HS-5 (cell line): Measurements from ENCODE around the gene GEN1.
"Not testable (repeated sequence)": the region's sequence is repeated elsewhere in the genome, so short reads cannot be mapped to it uniquely, and the experiment has no call there.

Experiments
- DNase-seq: peaks from one replicate; pipeline ENCODE4 v3.0.0-alpha.2; 2012; ENCODE audit warnings: low read depth

GEN1 gene

GRCh38 chr2:17823646-17824045 lies 69.7 kb downstream of the GEN1 start:
- not testable (repeated sequence) for DNase-seq

- DNase-seq: no peak
These were observed 73.4 kb downstream of the GEN1 start for GRCh38 chr2:17827316-17827715.

GRCh38 chr2:17827785-17828184 lies 73.8 kb downstream of the GEN1 start:
- DNase-seq: no peak

- peak; percentile 8 for DNase-seq
These were observed 76.4 kb downstream of the GEN1 start for GRCh38 chr2:17830053-17831034.

GRCh38 chr2:17835516-17835915 lies 81.6 kb downstream of the GEN1 start:
- no peak for DNase-seq
